CD4-positive, alpha-beta T cell (primary cell): ENCODE measurements around the gene EBPL. TPM values are rescaled to one million over a fixed set of nuclear protein-coding genes. Genes with fewer than 3 reads are reported as not detected.

Experiments used
- ATAC-seq: fragments of 200-7000 bp; cut with Tn5 transposase; one replicate; pipeline ENCODE4 v1.10.0; 2022; ENCODE audit warnings: mild to moderate bottlenecking; ENCODE audit not compliant: poor library complexity
- CTCF ChIA-PET: fragments of 350-600 bp; sonication (Branson Sonifier 250); formaldehyde crosslinking; loops from one replicate; lab custom pipeline; 2021; ENCODE audit warnings: antibody characterized with exemption, inconsistent platforms; lab: Charles Lee
- POLR2A ChIA-PET: fragments of 350-600 bp; sonication (Branson Sonifier 250); formaldehyde crosslinking; loops from one replicate; lab custom pipeline; 2021; ENCODE audit warnings: antibody characterized with exemption, inconsistent platforms; lab: Charles Lee
- DNase-seq, 14 experiments: peaks; one replicate each; pipeline ENCODE4 v3.0.0-alpha.2; 2013 to 2020; ENCODE audit warnings: mixed read lengths in 2 of 14
- H3K27ac ChIP-seq, 2 donors: one replicate each; pipeline versions ENCODE4 v1.5.1 to v1.7.0; 2013; ENCODE audit warnings: low read length in 2 of 2, low read depth in 1 of 2, mild to moderate bottlenecking in 1 of 2
- H3K27me3 ChIP-seq, 2 experiments: 1 replicate in 1 of 2; 2 replicates in 1 of 2; pipeline versions ENCODE4 v1.6.1 to v1.7.0; 2013; ENCODE audit warnings: low read length in 2 of 2, control low read depth in 1 of 2, mild to moderate bottlenecking in 1 of 2, moderate library complexity in 1 of 2; ENCODE audit not compliant: insufficient read depth in 2 of 2, control insufficient read depth in 1 of 2
- H3K36me3 ChIP-seq: one replicate; pipeline ENCODE4 v1.6.1; 2013; ENCODE audit warnings: low read length, control low read depth; ENCODE audit not compliant: insufficient read depth
- H3K4me1 ChIP-seq: one replicate; pipeline ENCODE4 v1.6.1; 2013; ENCODE audit warnings: low read length, control low read depth; ENCODE audit not compliant: insufficient read depth
- H3K4me3 ChIP-seq: one replicate; pipeline ENCODE4 v1.5.1; 2013; ENCODE audit warnings: mild to moderate bottlenecking, low read length, moderate library complexity
- H3K9me3 ChIP-seq, 2 experiments: 1 replicate in 1 of 2; 2 replicates in 1 of 2; pipeline versions ENCODE4 v1.6.1 to v1.7.0; 2013; ENCODE audit warnings: low read length in 2 of 2, mild to moderate bottlenecking in 2 of 2, control low read depth in 1 of 2, moderate library complexity in 1 of 2; ENCODE audit not compliant: control insufficient read depth in 1 of 2, insufficient read depth in 1 of 2
- H3K27ac Mint-ChIP-seq: one replicate; pipeline ENCODE4 v1.8.0; 2020; ENCODE audit warnings: mixed read lengths
- H3K27me3 Mint-ChIP-seq: one replicate; pipeline ENCODE4 v1.8.0; 2021; ENCODE audit warnings: mixed read lengths
- H3K36me3 Mint-ChIP-seq: one replicate; pipeline ENCODE4 v1.8.0; 2021; ENCODE audit warnings: low read depth, mixed read lengths
- H3K4me1 Mint-ChIP-seq: one replicate; pipeline ENCODE4 v1.8.0; 2021; ENCODE audit warnings: low read depth, mixed read lengths
- H3K4me3 Mint-ChIP-seq: one replicate; pipeline ENCODE4 v1.8.0; 2020; ENCODE audit warnings: mild to moderate bottlenecking, mixed read lengths
- H3K9me3 Mint-ChIP-seq: one replicate; pipeline ENCODE4 v1.8.0; 2020; ENCODE audit warnings: mixed read lengths
- CTCF ChIP-seq: fragments of 200-600 bp; IDR thresholded peaks from one replicate; pipeline ENCODE4 v1.8.0; 2022; ENCODE audit warnings: antibody characterized with exemption, mild to moderate bottlenecking
- intact Hi-C, 2 experiments: fragments of 100-400 bp; cut with DNase I in 1 of 2; cut with micrococcal nuclease in 1 of 2; formaldehyde crosslinking; loops; one replicate each; pipeline versions ENCODE4 v1.15.1 to v1.9.0; 2023 to 2025; cut with DNase I, micrococcal nuclease
- total RNA-seq, 174 experiments: library from RNA in 2 of 174; stranded (reverse) in 2 of 174; gene quantifications; one replicate each; pipeline ENCODE4 v1.2.3 and lab custom pipeline; 2021 to 2026

The EBPL gene
- total RNA-seq, 2 experiments from 2014 or later = 22.3 to 23.2 TPM

GRCh38 chr13:49693191-49693733 lies 2.0 kb upstream of the EBPL start:
- peak overlapping the region; percentile 62 for H3K4me3 Mint-ChIP-seq
- Histone ChIP-seq H3K4me3 (no peak overlapping the region), H3K4me1 (peaks cover 19% of the 10 kb centered on the region), H3K36me3 (no peaks in the 10 kb centered on the region), H3K27me3 (no peaks in the 10 kb centered on the region), H3K27ac (no peak overlapping the region), H3K9me3 (no peaks in the 10 kb centered on the region)
- H3K36me3 Mint-ChIP-seq = no peaks in the 10 kb centered on the region
- no peaks in the 10 kb centered on the region for H3K9me3 Mint-ChIP-seq
- ChIA-PET CTCF (no interaction called here), POLR2A (interaction anchor here (1.4 kb wide), 1 partner anchor 100 kb away, joined by 4 read pairs; the partner anchor contains the start of gene KPNA3)
- no peaks in the 10 kb centered on the region for H3K27me3 Mint-ChIP-seq
- H3K27ac Mint-ChIP-seq = no peak overlapping the region
- DNase-seq (no peak), ATAC-seq (no peak)
- intact Hi-C loops = loop anchor here in 1 of 2 experiments (10.0 kb wide), 3 partner anchors 248 to 718 kb away; partner anchors contain the start of genes CAB39L, FNDC3A and SETDB2
- H3K4me1 Mint-ChIP-seq = peaks cover 35% of the 10 kb centered on the region
- TF ChIP-seq CTCF = no peak

GRCh38 chr13:49690133-49690994 lies 922 bp downstream of the EBPL start:
- no peaks in the 10 kb centered on the region for H3K9me3 Mint-ChIP-seq
- peak overlapping the region; percentile 92 for H3K4me3 Mint-ChIP-seq
- DNase-seq = peak in 2 of 14 experiments; percentile 5 to 14
- H3K27ac Mint-ChIP-seq = peak overlapping the region; percentile 71
- intact Hi-C loops = loop anchor here in 1 of 2 experiments (2.0 to 10.0 kb wide), 4 partner anchors 102 to 716 kb away; partner anchors contain the start of genes CAB39L, FNDC3A, KPNA3 and SETDB2
- Histone ChIP-seq H3K27me3 (no peaks in the 10 kb centered on the region), H3K27ac (no peak overlapping the region), H3K36me3 (no peaks in the 10 kb centered on the region), H3K9me3 (no peaks in the 10 kb centered on the region), H3K4me1 (peaks cover 19% of the 10 kb centered on the region), H3K4me3 (peak overlapping the region; percentile 93)
- no peaks in the 10 kb centered on the region for H3K27me3 Mint-ChIP-seq
- POLR2A ChIA-PET = interaction anchor here (0.7 to 1.6 kb wide), 8 partner anchors 8 to 318 kb away, joined by 3 to 45 read pairs (median 5); partner anchors contain the start of genes CAB39L, KPNA3, SETDB2 and SPRYD7
- CTCF ChIA-PET = interaction anchor here (1.2 kb wide), 1 partner anchor 100 kb away, joined by 3 read pairs; no protein-coding TSS in a partner anchor
- TF ChIP-seq CTCF = no peak
- H3K36me3 Mint-ChIP-seq = peaks cover 18% of the 10 kb centered on the region
- H3K4me1 Mint-ChIP-seq = peaks cover 53% of the 10 kb centered on the region
- ATAC-seq = no peak

GRCh38 chr13:49683489-49683888 lies 7.8 kb downstream of the EBPL start:
- no peak overlapping the region for H3K27ac ChIP-seq
- H3K9me3 Mint-ChIP-seq = no peaks in the 10 kb centered on the region
- no peak for TF ChIP-seq CTCF
- H3K27ac Mint-ChIP-seq = no peak overlapping the region
- peaks cover 54% of the 10 kb centered on the region for H3K4me1 Mint-ChIP-seq
- ChIA-PET CTCF (no interaction called here), POLR2A (no interaction called here)
- H3K36me3 Mint-ChIP-seq = peaks cover 22% of the 10 kb centered on the region
- H3K4me3 Mint-ChIP-seq = no peak overlapping the region
- no peak overlapping the region for H3K4me3 ChIP-seq
- H3K27me3 ChIP-seq = no peaks in the 10 kb centered on the region
- DNase-seq = no peak
- H3K9me3 ChIP-seq = no peaks in the 10 kb centered on the region
- intact Hi-C loops = loop anchor here in 1 of 2 experiments (10.0 kb wide), 2 partner anchors 251 to 1231 kb away; partner anchors contain the start of gene SPRYD7
- no peaks in the 10 kb centered on the region for H3K27me3 Mint-ChIP-seq
- peaks cover 4% of the 10 kb centered on the region for H3K4me1 ChIP-seq
- no peak for ATAC-seq
- H3K36me3 ChIP-seq = no peaks in the 10 kb centered on the region
